ENCODE results near the gene TMUB1.

TMUB1 gene

GRCh38 chr7:151103973-151104372, 20.7 kb upstream of the TMUB1 start:
- DNase-seq (ENCODE audit: low read depth in 2 of 2): no peak

GRCh38 chr7:151102991-151103390, 19.7 kb upstream of the TMUB1 start:
- DNase-seq (ENCODE audit: low read depth in 2 of 2): no peak

- DNase-seq (ENCODE audit: low read depth in 2 of 2): no peak
Observed at GRCh38 chr7:151101621-151102396, 18.5 kb upstream of the TMUB1 start.

- DNase-seq (ENCODE audit: low read depth in 2 of 2): no peak
Observed at GRCh38 chr7:151100921-151101320, 17.6 kb upstream of the TMUB1 start.

DNA sequence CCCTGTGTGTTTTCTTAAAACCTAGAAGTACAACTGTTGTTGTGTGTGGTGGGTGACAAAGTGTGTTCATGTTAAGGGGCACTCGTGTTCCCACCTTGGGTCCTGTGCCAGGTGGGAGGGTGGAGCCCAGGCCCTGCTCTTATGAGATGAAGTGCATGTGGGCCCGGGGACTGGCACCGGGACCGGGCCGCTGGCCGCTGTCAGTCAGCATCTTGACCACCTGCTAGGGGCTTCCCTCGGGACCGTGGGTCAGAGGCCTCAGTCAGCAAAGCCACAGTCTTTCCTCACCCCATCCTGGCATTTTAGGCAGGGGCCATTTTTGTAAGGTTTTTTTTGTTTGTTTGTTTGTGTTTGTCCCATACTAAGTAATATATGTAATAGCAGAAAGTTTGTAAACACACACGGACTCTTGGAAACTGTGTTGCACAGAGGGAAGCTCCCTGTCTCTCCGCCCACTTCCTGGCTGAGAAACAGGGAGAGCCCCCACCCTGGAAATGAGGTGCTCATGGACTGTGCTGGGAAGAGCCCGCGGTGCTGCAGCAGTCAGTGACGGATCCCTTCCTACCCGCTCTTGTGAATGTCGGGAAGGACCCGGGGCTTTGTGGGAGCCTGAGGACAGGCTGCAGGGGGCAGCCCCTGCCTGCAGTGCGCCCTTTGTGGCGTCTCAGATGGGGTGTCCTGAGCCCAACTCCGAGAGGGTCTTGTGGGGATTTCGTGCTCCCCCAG, 16.4 kb upstream of the TMUB1 start:
- no peak for DNase-seq (ENCODE audit: low read depth in 2 of 2)

DNA sequence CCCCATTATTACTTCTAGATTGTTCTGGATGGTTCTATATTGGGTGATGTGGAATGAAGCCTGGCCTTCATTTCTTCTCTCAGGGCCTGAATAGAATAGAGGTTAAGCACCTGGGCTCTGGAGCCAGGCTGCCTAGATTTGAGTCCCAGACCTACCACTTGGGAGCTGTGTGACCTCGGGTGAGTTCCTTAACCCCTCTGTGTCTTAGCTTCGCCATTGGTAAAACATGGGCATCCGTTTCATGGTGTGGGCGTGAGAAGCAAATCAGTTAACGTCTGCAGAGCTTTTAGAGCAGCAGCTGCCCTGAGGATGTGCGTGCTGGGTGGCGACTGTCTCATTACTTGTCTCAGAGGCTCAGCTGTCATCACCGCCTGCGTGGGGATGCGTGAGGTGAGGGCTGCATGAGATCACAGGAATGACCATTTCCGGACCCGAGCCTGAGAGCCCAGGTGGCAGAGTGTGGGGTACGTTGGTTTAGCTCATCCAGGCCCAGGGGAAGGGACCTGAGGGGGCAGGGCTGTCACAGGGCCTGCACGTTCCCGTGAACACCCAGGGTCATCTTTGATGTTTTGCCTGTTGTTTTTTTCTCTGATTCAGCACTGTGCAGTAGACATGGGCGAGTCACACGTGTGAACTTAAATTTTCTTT, 12.7 kb upstream of the TMUB1 start:
- no peak for DNase-seq (ENCODE audit: low read depth in 2 of 2)

GRCh38 chr7:151095123-151095797, 12.0 kb upstream of the TMUB1 start:
- DNase-seq (ENCODE audit: low read depth in 2 of 2): no peak

DNA sequence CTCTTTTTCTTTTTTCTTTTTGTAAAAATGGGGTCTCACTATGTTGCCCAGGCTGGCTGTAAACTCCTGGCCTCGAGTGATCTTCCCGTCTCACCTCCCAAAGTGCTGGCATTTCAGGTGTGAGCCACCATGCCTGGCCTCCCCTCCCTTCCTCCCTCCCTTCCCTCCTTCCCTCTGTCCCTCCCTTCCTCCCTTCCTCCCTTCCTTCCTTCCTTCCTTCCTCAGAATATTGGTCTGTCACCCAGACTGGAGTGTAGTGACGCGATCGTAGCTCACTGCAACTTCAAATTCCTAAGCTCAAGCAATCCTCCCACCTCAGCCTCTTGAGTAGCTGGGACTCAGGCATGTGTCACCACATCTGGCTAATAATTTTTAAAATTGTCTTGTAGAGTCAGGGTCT, 11.4 kb upstream of the TMUB1 start:
- no peak for DNase-seq (ENCODE audit: low read depth in 2 of 2)

DNA sequence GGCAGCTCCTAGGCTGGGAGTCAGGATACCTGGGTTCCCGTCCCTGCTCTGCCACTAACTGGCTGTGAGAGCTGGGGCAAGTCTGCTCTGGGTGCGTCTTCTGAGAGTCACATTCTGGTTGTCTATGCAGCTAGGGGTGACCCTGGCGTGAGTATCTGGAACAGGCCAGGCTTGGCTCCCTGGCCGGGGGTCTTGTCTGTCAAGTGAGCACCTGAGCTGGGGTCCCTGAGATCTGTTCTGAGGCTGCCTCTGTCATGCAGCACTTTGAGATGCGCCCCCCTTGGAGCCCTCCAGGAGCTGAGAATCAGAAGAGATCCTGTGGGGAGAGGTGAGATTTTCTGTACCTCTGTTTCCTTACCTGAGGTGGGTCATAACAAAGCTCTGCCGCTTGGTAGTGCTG, 10.5 kb upstream of the TMUB1 start:
- DNase-seq (ENCODE audit: low read depth in 2 of 2): no peak

- DNase-seq (ENCODE audit: low read depth in 2 of 2): no peak
Observed at GRCh38 chr7:151091988-151092387, 8.7 kb upstream of the TMUB1 start.

GRCh38 chr7:151091431-151091830, 8.1 kb upstream of the TMUB1 start:
- no peak for DNase-seq (ENCODE audit: low read depth in 2 of 2)

DNA sequence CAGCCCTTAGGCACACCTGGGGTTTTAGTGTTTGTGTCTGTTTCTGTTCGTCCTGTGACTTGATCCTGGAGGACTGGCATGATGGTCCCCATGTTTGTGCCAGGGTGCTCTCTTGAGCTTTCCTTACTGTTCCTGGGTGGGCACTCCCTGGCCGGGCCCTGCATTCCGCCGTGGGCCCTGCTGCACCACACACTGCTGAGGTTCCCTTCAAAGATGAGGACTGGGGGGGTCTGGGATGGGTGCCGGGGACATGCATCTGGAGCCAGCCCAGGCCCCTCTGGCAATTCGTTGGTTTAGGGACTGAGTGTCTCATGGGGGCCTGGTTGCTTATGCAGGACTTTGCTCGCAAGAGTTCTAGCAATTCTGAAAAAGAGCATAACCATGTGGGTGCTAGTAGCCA, 7.7 kb upstream of the TMUB1 start:
- DNase-seq (ENCODE audit: low read depth in 2 of 2): no peak

- no peak for DNase-seq (ENCODE audit: low read depth in 2 of 2)
Observed at GRCh38 chr7:151089893-151090730, 6.8 kb upstream of the TMUB1 start.

- DNase-seq (ENCODE audit: low read depth in 2 of 2): no peak
Observed at GRCh38 chr7:151088856-151089699, 5.8 kb upstream of the TMUB1 start.

DNA sequence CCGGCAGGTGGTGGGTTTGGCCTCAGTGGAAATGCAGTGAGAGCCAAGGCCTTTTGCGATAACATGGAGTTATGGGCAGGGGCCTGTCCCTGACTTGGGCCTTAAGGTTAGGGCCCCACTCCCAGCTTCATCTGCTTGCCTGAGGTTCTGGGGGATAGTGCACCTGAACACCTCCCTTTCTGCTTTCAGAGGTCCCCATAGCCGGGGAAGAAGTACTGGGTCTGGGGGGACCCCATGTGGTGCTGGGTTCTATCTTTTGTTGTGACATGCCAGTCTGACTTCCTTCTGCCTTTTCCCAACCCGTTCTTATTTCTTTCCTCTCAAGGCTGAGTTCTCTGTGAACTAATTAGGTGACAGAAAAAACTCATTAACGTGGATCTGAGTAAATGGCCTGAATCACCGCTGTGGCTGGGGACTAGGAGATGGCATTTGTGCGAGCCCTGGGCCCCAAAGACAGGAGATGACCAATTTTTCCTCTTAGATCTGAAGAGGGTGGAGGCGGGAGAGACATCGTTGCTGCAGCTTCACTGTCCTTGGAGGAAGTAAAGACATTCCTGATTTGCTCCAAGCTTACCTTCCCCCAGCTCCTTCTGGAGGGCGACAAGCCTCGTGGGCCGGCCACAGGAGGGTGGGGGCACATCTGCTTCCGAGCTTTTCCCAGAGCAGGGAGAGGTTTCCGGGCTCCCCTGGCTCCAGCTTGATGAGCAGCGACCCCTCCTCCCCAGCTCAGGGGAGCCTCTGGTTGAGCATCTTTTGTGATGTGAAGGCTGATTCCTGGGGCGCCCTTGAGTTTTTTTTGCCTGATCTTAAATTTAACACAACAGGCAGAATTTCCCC, 4.9 kb upstream of the TMUB1 start:
- no peak for DNase-seq (ENCODE audit: low read depth in 2 of 2)

GRCh38 chr7:151087245-151088018, 4.1 kb upstream of the TMUB1 start:
- DNase-seq (ENCODE audit: low read depth in 2 of 2): no peak

GRCh38 chr7:151086802-151087244, 3.5 kb upstream of the TMUB1 start:
- DNase-seq (ENCODE audit: low read depth in 2 of 2): no peak
